HG03469 (cell line): ENCODE measurements around the gene CAP2.
"Not testable (repeated sequence)": the region's sequence is repeated elsewhere in the genome, so short reads cannot be mapped to it uniquely, and the experiment has no call there.

Experiments used
- ATAC-seq: cut with Tn5 transposase; IDR thresholded peaks from one replicate; pipeline ENCODE4 v1.9.1; 2021; ENCODE audit warnings: mild to moderate bottlenecking, moderate library complexity, moderate number of reproducible peaks; ENCODE audit not compliant: unreplicated experiment

Gene CAP2

DNA sequence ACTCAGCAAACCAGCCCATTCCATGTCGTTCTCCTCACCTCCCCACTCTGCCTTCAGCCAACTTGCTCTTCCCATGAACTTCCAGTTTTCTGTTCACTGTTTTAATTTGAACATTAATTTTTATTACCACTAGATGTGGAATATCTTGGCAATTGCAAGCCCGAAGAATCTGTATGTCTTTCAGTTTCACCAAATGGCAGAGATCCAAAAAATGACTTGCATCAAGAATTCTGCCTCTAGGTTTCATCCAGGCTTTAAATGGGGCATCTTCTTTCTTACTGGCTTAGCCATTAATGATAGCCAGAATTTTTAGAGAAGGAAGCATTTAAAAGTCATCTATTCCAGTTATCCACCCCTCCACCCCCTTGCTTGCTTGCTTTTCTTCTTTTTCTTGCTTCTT lies 39.0 kb downstream of the CAP2 start:
- no peak for ATAC-seq

DNA sequence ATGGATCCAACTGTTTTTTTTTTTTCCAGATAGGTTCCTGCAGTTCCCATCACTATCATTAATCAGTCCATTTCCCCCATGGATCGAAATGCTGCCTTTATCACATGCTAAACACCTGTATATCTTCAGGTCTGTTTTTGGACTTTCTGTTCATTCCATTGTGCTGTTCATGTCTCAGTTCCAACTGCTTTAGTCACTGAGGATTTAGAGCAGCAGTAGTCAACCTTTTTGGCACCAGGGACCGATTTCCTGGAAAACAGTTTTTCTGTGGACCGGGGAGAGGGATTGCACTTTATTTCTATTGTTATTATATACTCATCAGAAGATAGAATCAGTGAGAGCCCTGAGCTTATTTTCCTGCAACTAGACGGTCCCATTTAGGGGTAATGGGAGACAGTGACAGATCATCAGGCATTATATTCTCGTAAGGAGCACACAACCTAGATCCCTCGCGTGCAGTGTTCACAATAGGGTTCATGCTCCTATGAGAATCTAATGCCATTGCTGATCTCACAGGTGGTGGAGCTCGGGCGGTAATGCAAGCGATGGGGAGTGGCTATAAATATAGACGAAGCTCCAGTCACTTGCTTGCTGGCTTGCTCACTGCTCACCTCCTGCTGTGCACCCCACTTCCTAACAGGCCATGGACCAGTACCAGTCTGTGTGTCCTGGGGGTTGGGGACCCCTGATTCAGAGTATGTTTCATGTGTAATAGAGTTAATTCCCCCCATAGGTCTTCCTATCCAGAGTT lies 46.0 kb downstream of the CAP2 start:
- ATAC-seq = no peak

DNA sequence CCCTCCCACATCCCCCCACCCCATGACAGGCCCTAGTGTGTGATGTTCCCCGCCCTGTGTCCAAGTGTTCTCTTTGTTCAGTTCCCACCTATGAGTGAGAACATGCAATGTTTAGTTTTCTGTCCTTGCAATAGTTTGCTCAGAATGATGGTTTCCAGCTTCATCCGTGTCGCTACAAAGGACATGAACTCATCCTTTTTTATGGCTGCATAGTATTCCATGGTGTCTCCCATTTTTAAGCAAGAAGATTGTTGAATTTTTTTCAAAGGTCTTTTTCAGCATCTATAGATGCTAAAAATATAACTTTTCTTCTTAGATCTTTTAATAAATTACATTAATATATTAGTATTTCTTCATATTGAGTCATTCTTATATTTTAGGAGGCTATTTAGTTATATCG lies 47.4 kb downstream of the CAP2 start:
- not testable (repeated sequence) for ATAC-seq

DNA sequence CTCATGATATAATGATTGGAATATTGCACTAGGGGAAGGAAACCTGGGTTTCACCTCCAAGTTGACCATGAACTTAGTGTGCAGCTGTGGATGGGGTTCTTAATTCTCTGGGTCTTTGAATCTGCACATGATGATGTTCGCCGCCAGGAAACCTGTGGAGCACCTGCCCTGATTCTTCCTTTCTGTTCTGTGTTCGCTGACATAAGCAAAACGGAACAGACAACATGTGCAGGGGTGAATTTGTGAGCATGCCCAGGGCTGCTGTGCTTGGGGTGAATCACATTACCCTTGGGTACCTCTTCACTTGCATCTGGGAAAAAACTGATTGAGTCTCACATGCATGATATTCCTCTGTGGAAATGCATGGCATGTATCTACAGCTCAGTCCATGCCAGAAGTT lies 48.8 kb downstream of the CAP2 start:
- ATAC-seq = no peak

DNA sequence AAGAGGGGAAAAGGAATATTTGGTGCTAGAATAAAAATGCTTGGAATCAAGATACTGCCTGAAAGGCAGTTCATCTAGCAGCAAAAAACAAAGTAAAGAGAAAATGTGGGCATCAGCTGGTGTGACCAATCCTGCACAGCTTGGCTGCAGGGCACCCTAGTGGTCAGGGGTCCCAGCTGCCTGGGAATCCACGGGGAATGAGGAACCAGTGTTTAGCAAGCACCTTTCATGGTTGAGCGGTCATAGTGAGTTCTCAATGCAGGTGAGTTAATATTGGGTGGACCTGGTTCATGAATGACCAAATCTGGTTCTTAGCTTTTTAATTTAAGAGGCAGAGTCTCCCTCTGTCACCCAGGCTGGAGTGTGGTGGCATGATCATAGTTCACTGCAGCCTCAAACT lies 53.3 kb downstream of the CAP2 start:
- no peak for ATAC-seq

- ATAC-seq = no peak
Observed at GRCh38 chr6:17448165-17448564, 54.8 kb downstream of the CAP2 start.

GRCh38 chr6:17450397-17450796 lies 57.0 kb downstream of the CAP2 start:
- ATAC-seq = no peak

- no peak for ATAC-seq
Observed at GRCh38 chr6:17450832-17451231, 57.4 kb downstream of the CAP2 start.

DNA sequence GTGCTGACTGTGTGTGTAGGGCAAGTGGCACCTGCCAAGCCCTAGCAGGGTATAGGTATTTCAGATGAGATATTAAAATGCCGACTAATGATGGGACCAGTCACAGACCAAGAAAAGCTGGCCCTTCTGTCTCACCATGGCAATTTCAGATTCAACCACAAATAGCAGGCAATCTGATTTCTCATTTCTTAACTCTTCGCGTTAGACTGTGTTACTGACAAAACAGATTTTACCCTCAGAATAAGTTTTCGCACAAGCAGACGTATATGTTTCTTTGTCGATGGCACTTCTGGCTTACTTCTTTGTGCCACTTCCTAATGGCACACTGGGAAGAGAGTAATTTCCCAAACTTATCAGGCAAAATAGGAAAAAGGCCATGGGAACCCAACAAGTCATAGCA lies 58.7 kb downstream of the CAP2 start:
- ATAC-seq = no peak

GRCh38 chr6:17454316-17455005 lies 61.1 kb downstream of the CAP2 start:
- ATAC-seq = no peak

- no peak for ATAC-seq
Observed at GRCh38 chr6:17455919-17456318, 62.5 kb downstream of the CAP2 start.

DNA sequence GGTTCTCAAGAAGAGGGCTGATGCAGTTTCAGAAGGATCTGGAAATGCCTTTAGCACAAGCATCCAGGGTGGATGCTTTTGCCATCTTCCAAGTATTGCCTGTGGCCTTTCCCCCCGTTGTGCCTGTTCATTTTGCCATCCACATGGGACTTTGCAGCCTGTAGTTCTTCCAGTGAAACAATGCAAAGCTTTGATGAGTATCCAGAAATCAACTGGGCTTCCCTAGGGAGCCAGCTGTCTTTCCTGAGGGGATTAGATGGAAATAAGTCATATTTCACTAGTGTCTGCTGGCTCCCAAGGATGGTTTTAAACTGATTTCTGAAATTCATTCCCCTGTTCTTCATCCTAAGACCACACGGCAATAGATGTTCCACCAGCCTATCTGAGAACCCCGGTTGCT lies 63.3 kb downstream of the CAP2 start:
- ATAC-seq = no peak

GRCh38 chr6:17457405-17457804 lies 64.0 kb downstream of the CAP2 start:
- ATAC-seq = no peak

DNA sequence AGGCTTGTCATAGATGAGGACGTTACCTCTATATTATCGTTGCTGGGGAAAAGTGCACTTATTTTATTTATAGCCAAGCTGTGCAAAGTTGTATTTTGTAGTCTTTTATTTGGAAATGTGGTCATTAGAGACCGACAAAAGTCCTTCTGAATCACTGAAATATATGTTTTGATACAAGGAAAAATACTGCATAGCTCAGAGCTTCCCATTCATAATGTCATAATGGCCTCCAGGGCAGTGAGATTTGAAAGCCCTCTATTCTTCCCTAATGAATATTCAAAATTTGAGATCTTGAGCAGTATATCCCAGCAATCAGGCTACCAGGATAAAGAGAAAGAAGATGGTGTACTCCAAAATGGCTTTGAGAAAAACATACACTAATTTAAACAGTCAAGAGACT lies 64.6 kb downstream of the CAP2 start:
- ATAC-seq = no peak

GRCh38 chr6:17458966-17459365 lies 65.6 kb downstream of the CAP2 start:
- no peak for ATAC-seq

DNA sequence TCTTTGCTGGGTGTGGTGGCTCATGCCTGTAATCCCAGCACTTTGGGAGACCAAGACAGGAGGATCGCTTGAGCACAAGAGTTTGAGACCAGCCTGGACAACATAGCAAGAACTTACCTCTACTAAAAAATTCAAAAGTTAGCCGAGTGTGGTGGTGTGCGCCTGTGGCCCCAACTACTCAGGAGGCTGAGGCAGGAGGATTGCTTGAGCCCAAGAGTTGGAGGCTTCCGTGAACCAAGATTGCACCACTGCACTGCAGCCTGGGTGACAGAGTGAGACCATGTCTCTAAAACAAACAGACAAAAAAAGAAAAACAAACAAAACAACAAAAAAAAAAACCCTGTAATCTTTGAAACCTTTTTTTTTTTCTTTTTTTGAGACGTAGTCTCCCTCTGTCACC lies 67.5 kb downstream of the CAP2 start:
- ATAC-seq = no peak

DNA sequence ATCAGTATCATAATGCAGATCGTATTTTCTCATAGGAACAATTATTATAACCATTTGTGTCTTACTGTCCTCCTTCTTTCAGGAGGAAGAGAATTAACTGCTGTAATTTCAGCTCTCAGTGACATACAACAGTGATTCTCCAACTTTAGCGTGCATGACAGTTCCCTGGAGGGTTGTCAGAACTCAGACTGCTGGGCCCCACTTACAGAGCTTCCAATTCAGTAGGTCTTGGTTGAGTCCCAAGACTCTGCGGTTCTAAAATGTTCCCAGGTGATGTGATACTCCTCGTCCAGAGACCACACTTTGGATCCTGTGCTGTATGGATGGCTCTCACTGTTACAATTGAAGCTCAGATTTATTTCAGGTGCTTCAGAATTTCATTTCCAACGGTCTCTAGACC lies 72.8 kb downstream of the CAP2 start:
- no peak for ATAC-seq

GRCh38 chr6:17466707-17467106 lies 73.3 kb downstream of the CAP2 start:
- ATAC-seq = no peak

GRCh38 chr6:17469006-17469832 lies 75.8 kb downstream of the CAP2 start:
- ATAC-seq = no peak

DNA sequence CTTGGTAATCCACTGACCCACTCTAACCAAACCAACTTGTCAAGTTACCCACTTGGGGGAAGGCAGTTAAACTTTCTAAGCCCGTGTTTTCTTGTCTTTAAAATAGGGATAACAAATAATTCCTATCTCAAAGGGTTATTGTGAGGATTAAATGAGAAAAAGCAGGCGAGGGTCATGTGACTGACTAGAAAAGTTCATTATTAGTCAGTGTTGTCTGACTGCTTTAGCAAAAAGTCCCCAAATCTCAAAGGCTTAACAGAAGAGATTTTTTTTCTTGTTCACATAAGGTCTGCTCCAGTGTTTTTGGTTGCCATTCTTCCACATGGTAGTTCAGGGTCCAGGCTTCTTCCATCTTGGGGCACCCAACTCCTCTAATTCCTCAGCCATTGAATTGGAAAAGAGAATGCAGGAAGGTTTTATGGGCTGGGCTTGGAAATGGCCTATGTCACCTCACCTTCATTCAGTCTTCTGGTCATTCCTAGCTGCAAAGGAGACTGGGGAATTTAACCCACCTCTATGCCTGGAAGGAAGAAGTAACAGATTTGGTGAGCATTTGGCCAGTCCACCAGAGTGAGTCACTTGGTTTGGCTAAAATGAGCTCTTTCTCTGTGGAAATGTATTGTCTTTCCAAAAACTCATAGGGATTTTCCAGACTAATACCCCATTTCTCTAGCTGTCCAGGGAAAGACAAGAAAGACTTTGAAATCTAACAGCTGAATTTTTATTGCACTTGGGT lies 77.0 kb downstream of the CAP2 start:
- ATAC-seq = no peak

- ATAC-seq = no peak
Observed at GRCh38 chr6:17470938-17471327, 77.5 kb downstream of the CAP2 start.
